Astrocyte of the cerebellum (primary cell): ENCODE data around the gene NPBWR2.

Experiments
- DNase-seq: peaks from one replicate; pipeline ENCODE4 v3.0.0-alpha.2; 2011; ENCODE audit warnings: low read depth
- H3K4me3 ChIP-seq: 2 replicates; pipeline ENCODE4 v1.5.1; 2011; ENCODE audit warnings: mild to moderate bottlenecking, low read depth, low read length, moderate library complexity
- CTCF ChIP-seq: IDR thresholded peaks from 2 replicates; pipeline ENCODE4 v1.5.1; 2012; ENCODE audit warnings: low read length, low read depth, moderate library complexity, mild to moderate bottlenecking; ENCODE audit errors: missing control alignments
- in situ Hi-C: cut with HindIII; loops from 2 replicates; pipeline ENCODE4 v1.10.0; 2017; ENCODE audit warnings: low sequenced_read_pairs

Gene NPBWR2

GRCh38 chr20:64074963-64075362 lies 32.4 kb downstream of the NPBWR2 start:
- H3K4me3 ChIP-seq: no peak overlapping the region
- in situ Hi-C loops: no loop called here
- DNase-seq: no peak
- no peak for TF ChIP-seq CTCF

- H3K4me3 ChIP-seq: no peak overlapping the region
- in situ Hi-C loops: no loop called here
- no peak for DNase-seq
- TF ChIP-seq CTCF: no peak
These were observed 33.1 kb downstream of the NPBWR2 start for GRCh38 chr20:64074184-64074789.

- in situ Hi-C loops: no loop called here
- no peak overlapping the region for H3K4me3 ChIP-seq
- DNase-seq: no peak
- no peak for TF ChIP-seq CTCF
These were observed 33.7 kb downstream of the NPBWR2 start for GRCh38 chr20:64073476-64074183.

- no peak overlapping the region for H3K4me3 ChIP-seq
- no peak for TF ChIP-seq CTCF
- DNase-seq: no peak
- in situ Hi-C loops: no loop called here
These were observed 34.8 kb downstream of the NPBWR2 start for GRCh38 chr20:64072498-64073063.

- TF ChIP-seq CTCF: no peak
- DNase-seq: no peak
- in situ Hi-C loops: no loop called here
- no peak overlapping the region for H3K4me3 ChIP-seq
These were observed 35.7 kb downstream of the NPBWR2 start for GRCh38 chr20:64071341-64072332.
